Esophagus squamous epithelium (tissue), 5 donors: ENCODE results near the gene SMAD3. TPM values are rescaled to one million over a fixed set of nuclear protein-coding genes. Genes with fewer than 3 reads are reported as not detected.

Experiments
- DNase-seq: peaks from one replicate; lab custom pipeline; 2025; lab: John Stamatoyannopoulos, UW
- H3K27ac ChIP-seq, 4 donors: fragments of 200-600 bp; sonication (generic); one replicate each; pipeline ENCODE4 v1.5.1; 2016 to 2019; ENCODE audit warnings: mild to moderate bottlenecking in 1 of 4
- H3K27me3 ChIP-seq, 4 donors: fragments of 200-600 bp; sonication (generic); 1 replicate in 3 of 4; 2 replicates in 1 of 4; pipeline versions ENCODE4 v1.5.1 to v1.6.0; 2017 to 2021; ENCODE audit warnings: antibody characterized with exemption in 1 of 4
- H3K36me3 ChIP-seq, 3 donors: fragments of 200-600 bp; sonication (generic); one replicate each; pipeline ENCODE4 v1.5.1; 2016 to 2019
- H3K4me1 ChIP-seq, 3 donors: fragments of 200-600 bp; sonication (generic); one replicate each; pipeline ENCODE4 v1.5.1; 2017 to 2019
- H3K4me3 ChIP-seq, 4 donors: fragments of 200-600 bp; sonication (generic); 1 replicate in 3 of 4; 2 replicates in 1 of 4; pipeline ENCODE4 v1.5.1; 2016 to 2019; ENCODE audit warnings: mild to moderate bottlenecking in 2 of 4, moderate library complexity in 1 of 4
- H3K9me3 ChIP-seq, 3 donors: fragments of 200-600 bp; sonication (generic); one replicate each; pipeline ENCODE4 v1.5.1; 2016 to 2019
- POLR2A ChIP-seq, 4 donors: fragments of 450-650 bp; IDR thresholded peaks; one replicate each; pipeline ENCODE4 v1.6.1; 2017; ENCODE audit warnings: antibody characterized with exemption in 4 of 4, mild to moderate bottlenecking in 4 of 4, moderate library complexity in 3 of 4
- WGBS, 2 donors: methylation state at CpG; one replicate each; pipeline ENCODE4 v1.1.5; 2018; 5-methylcytosine and 5-hydroxymethylcytosine counted together
- intact Hi-C: fragments of 100-400 bp; cut with DNase I; formaldehyde crosslinking; loops from one replicate; pipeline ENCODE4 v1.15.0; 2022
- total RNA-seq, 4 donors: library from RNA; depleted of rRNA; stranded (reverse); fragments of >200 nt; gene quantifications; one replicate each; pipeline ENCODE4 v1.1.0, GENCODE V29; 2016
- TF ChIP-seq, protein P1 (sequence below), 6 experiments: fragments of 450-650 bp in 4 of 6; fragments of 200-600 bp in 2 of 6; sonication (generic) in 2 of 6; IDR thresholded peaks; one replicate each; pipeline ENCODE4 v1.5.1; 2016 to 2019; ENCODE audit warnings: antibody characterized with exemption in 6 of 6, mild to moderate bottlenecking in 4 of 6, moderate library complexity in 4 of 6
- donor health status: DM: yes; HTN: yes; CAD: no.

The SMAD3 gene
- total RNA-seq = 100 to 1,000 TPM in 2 of 4 donors, 10 to 100 TPM in 2; 70.8 to 134 (median 105) TPM

DNA sequence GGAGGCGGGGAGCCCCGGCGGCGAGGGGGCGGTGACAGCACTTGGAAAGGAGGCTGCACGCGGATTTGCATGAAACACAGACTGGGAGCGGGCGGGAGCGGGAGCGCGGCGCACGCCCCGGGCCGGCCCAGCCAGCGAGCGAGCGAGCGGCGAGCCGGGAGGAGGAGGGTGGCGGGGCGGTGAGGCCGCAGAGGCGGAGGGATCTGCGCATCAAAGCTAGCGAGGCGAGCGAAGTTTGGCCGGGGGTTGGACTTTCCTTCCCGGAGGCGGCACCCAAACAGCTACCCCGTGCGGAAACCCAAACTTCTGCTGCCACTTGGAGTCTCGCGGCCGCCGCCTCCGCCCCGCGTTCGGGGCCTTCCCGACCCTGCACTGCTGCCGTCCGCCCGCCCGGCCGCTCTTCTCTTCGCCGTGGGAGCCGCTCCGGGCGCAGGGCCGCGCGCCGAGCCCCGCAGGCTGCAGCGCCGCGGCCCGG lies at the start of gene SMAD3:
Gene SMAD3, plus strand, starts transcription at position 72 of the 475 bp plus-strand sequence. CDS start 553 bp downstream, outside the sequence.
- peaks cover 0 to 2% (median 0%) of the 10 kb centered on the region in 3 donors for H3K36me3 ChIP-seq
- peaks cover 19 to 52% (median 32%) of the 10 kb centered on the region in 3 donors for H3K4me1 ChIP-seq
- intact Hi-C loops = no loop called here
- WGBS, 2 donors = 0% methylated on average over 6 of the region's 63 CpGs; no CpG with 5 or more reads in 1 of the 2 donors
- H3K27ac ChIP-seq = peak within 1 kb of the TSS; percentile 84 to 94 (median 86)
- H3K9me3 ChIP-seq = no peaks in the 10 kb centered on the region
- peak within 1 kb of the TSS; percentile 61 to 92 (median 74) for H3K4me3 ChIP-seq
- TF ChIP-seq POLR2A (IDR thresholded peaks at IDR 0.05) = peak in 3 of 4 donors; percentile 8 to 90 (median 90)
- TF ChIP-seq, protein P1, sequence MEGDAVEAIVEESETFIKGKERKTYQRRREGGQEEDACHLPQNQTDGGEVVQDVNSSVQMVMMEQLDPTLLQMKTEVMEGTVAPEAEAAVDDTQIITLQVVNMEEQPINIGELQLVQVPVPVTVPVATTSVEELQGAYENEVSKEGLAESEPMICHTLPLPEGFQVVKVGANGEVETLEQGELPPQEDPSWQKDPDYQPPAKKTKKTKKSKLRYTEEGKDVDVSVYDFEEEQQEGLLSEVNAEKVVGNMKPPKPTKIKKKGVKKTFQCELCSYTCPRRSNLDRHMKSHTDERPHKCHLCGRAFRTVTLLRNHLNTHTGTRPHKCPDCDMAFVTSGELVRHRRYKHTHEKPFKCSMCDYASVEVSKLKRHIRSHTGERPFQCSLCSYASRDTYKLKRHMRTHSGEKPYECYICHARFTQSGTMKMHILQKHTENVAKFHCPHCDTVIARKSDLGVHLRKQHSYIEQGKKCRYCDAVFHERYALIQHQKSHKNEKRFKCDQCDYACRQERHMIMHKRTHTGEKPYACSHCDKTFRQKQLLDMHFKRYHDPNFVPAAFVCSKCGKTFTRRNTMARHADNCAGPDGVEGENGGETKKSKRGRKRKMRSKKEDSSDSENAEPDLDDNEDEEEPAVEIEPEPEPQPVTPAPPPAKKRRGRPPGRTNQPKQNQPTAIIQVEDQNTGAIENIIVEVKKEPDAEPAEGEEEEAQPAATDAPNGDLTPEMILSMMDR (IDR thresholded peaks at IDR 0.05) = peak in 3 of 6 experiments; percentile 11 to 17 (median 16)
- H3K27me3 ChIP-seq = no peaks in the 10 kb centered on the region
- peak; percentile 21 for DNase-seq

DNA sequence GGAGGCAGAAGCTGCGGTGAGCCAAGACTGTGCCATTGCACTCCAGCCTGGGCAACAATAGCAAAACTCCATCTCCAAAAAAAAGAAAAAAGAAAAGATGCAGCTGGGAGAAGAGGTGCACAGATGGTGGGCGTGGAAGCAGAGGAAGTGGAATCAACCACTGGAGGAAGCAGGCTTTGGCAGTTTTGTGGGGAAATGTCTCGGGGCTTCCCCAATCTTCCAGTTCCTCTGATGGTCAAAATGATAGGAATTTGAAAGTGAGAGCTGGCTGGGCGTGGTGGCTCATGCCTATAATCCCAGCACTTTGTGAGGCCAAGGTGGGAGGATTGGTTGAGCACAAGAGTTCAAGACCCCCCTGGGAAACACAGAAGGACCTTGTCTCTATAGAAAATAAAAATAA lies 48.1 kb upstream of the SMAD3 start:
- no peak for DNase-seq
- H3K36me3 ChIP-seq = no peaks in the 10 kb centered on the region
- 45 to 61% methylated on average over 4 of the region's 4 CpGs for WGBS, 2 donors
- H3K4me3 ChIP-seq = no peak overlapping the region
- H3K27ac ChIP-seq = no peak overlapping the region
- no peak for TF ChIP-seq POLR2A (IDR thresholded peaks at IDR 0.05)
- TF ChIP-seq, protein P1 (IDR thresholded peaks at IDR 0.05) = no peak
- H3K9me3 ChIP-seq = no peaks in the 10 kb centered on the region
- H3K27me3 ChIP-seq = no peaks in the 10 kb centered on the region
- peaks cover 0 to 21% (median 9%) of the 10 kb centered on the region in 3 donors for H3K4me1 ChIP-seq
- intact Hi-C loops = no loop called here

DNA sequence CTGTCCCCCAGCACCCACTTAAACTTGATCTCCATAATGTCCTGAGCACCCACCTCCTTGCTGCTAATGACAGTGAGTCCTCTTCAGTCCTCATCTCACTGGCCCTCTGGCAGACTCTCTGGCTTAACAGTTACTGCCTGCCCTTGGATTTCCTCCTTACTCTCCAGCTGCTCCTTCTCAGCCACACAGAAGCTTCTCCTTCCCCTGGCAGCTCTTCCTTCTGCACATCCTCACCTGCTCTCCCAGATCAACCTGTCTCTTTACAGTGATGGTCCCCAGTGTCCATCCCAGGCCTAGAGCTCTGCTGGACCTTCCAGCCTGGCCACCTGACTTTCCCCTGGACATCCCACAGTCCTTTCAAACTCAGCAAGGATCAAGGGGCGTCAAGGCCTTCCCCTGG lies 47.4 kb upstream of the SMAD3 start:
- WGBS, 2 donors = 67 to 93% methylated on average over 1 of the region's 1 CpG
- intact Hi-C loops = no loop called here
- TF ChIP-seq, protein P1 (IDR thresholded peaks at IDR 0.05) = no peak
- TF ChIP-seq POLR2A (IDR thresholded peaks at IDR 0.05) = no peak
- Histone ChIP-seq H3K36me3 (no peaks in the 10 kb centered on the region), H3K27me3 (no peaks in the 10 kb centered on the region), H3K4me1 (peaks cover under 1 to 23% (median 11%) of the 10 kb centered on the region in 3 donors), H3K27ac (no peak overlapping the region), H3K9me3 (no peaks in the 10 kb centered on the region), H3K4me3 (no peak overlapping the region)
- no peak for DNase-seq

DNA sequence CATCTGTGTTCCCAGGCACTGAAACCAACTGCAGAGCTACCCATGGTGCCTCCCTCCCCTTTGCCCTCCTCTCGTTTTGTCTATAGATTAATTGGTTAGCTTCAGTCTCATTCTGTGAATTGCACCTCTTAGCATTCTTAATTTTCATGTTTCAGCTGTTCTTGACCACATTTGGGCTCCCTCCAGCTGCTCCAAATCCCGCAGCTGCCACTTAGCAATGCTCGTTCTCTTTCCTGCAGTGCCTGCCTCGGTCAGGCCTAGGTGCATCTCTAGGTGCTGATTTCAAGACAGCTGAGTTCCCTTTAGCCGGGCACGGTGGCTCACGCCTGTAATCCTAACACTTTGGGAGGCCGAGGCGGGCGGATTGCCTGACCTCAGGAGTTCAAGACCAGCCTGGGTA lies 47.0 kb upstream of the SMAD3 start:
- Histone ChIP-seq H3K27ac (no peak overlapping the region), H3K4me1 (peaks cover 4 to 23% (median 11%) of the 10 kb centered on the region in 3 donors), H3K27me3 (no peaks in the 10 kb centered on the region), H3K9me3 (no peaks in the 10 kb centered on the region), H3K4me3 (no peak overlapping the region), H3K36me3 (no peaks in the 10 kb centered on the region)
- TF ChIP-seq POLR2A (IDR thresholded peaks at IDR 0.05) = no peak
- TF ChIP-seq, protein P1 (IDR thresholded peaks at IDR 0.05) = no peak
- DNase-seq = no peak
- intact Hi-C loops = no loop called here
- 89 to 97% methylated on average over 3 to 6 of the region's 10 CpGs for WGBS, 2 donors

DNA sequence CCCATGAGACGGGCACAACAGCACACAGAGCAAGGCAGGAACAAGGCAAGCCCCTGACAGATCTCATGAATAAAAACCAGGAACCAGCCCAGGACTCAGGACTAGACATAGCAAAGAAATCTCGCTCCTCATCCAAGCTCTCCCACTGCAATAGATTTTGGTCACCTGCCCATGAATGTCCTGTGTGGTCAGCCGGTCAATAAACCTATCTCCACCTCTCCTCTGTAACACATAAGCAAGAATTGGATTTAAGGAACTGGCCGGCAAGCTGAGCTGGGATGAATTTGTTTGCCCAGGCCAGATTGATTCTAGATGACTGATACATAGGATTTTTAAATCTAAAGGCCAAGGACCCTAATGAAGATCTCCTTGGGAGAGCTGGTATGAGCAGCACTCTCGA lies 46.3 kb upstream of the SMAD3 start:
- H3K4me3 ChIP-seq = no peak overlapping the region
- H3K4me1 ChIP-seq = peaks cover 11 to 23% (median 13%) of the 10 kb centered on the region in 3 donors
- no peak for DNase-seq
- intact Hi-C loops = no loop called here
- no peak for TF ChIP-seq POLR2A (IDR thresholded peaks at IDR 0.05)
- TF ChIP-seq, protein P1 (IDR thresholded peaks at IDR 0.05) = no peak
- H3K27ac ChIP-seq = no peak overlapping the region
- H3K36me3 ChIP-seq = no peaks in the 10 kb centered on the region
- H3K27me3 ChIP-seq = no peaks in the 10 kb centered on the region
- 96 to 98% methylated on average over 4 to 5 of the region's 5 CpGs for WGBS, 2 donors
- H3K9me3 ChIP-seq = no peaks in the 10 kb centered on the region
